A549 (cell line): ENCODE measurements around the gene CIBAR2.

Source experiments
- BHLHE40 ChIP-seq: IDR thresholded peaks from 2 replicates; pipeline ENCODE4 v1.6.1; 2012; ENCODE audit warnings: low read depth, low read length, inconsistent platforms
- EP300 ChIP-seq, 2 experiments: fragments of >200 bp; sonication (Bioruptor Twin); formaldehyde crosslinking; IDR thresholded peaks; 2 replicates in 1 of 2; 3 replicates in 1 of 2; pipeline ENCODE4 v1.6.1; 2016 to 2017
- HOXB5 ChIP-seq: fragments of 250-450 bp; sonication (Bioruptor Pico); IDR thresholded peaks from 2 replicates; pipeline ENCODE4 v1.5.0; 2020; ENCODE audit warnings: mild to moderate bottlenecking, moderate library complexity
- JUNB ChIP-seq: fragments of >200 bp; sonication (Bioruptor Twin); formaldehyde crosslinking; IDR thresholded peaks from 2 replicates; pipeline ENCODE4 v1.6.1; 2016
- MAFK ChIP-seq: fragments of 450-650 bp; IDR thresholded peaks from 2 replicates; pipeline ENCODE4 v1.6.1; 2014; ENCODE audit not compliant: partially characterized antibody
- NR3C1 ChIP-seq: fragments of >200 bp; sonication (Bioruptor Twin); formaldehyde crosslinking; IDR thresholded peaks from 3 replicates; pipeline ENCODE4 v1.6.1; 2017
- POLR2A ChIP-seq: IDR thresholded peaks from 2 replicates; pipeline ENCODE4 v1.6.1; 2012; ENCODE audit warnings: mild to moderate bottlenecking, low read length
- RAD21 ChIP-seq, 2 experiments: fragments of >200 bp in 1 of 2; sonication (Bioruptor Twin) in 1 of 2; formaldehyde crosslinking in 1 of 2; IDR thresholded peaks in 1 of 2; conservative IDR thresholded peaks in 1 of 2; 2 replicates in 1 of 2; 3 replicates in 1 of 2; pipeline ENCODE4 v1.6.1; 2012 to 2018; ENCODE audit warnings: inconsistent platforms in 1 of 2
- SMC3 ChIP-seq: fragments of >200 bp; sonication (Bioruptor Twin); formaldehyde crosslinking; IDR thresholded peaks from 3 replicates; pipeline ENCODE4 v1.6.1; 2018; ENCODE audit warnings: inconsistent platforms
- SREBF2 ChIP-seq: fragments of 450-650 bp; IDR thresholded peaks from 2 replicates; pipeline ENCODE4 v1.6.1; 2014; ENCODE audit warnings: mild to moderate bottlenecking, moderate library complexity
- ZFP36 ChIP-seq: fragments of 450-650 bp; IDR thresholded peaks from 2 replicates; pipeline ENCODE4 v1.6.1; 2014; ENCODE audit warnings: borderline replicate concordance; ENCODE audit not compliant: partially characterized antibody
- TF ChIP-seq, protein P1 (sequence below): fragments of >200 bp; sonication (Bioruptor Twin); formaldehyde crosslinking; IDR thresholded peaks from 3 replicates; pipeline ENCODE4 v1.5.1; 2016
- TF ChIP-seq, protein P2 (sequence below): IDR thresholded peaks from 2 replicates; pipeline ENCODE4 v1.6.1; 2012
- TF ChIP-seq, protein P3 (sequence below): fragments of >200 bp; sonication (Bioruptor Twin); formaldehyde crosslinking; IDR thresholded peaks from 3 replicates; pipeline ENCODE4 v1.6.1; 2016

DNA sequence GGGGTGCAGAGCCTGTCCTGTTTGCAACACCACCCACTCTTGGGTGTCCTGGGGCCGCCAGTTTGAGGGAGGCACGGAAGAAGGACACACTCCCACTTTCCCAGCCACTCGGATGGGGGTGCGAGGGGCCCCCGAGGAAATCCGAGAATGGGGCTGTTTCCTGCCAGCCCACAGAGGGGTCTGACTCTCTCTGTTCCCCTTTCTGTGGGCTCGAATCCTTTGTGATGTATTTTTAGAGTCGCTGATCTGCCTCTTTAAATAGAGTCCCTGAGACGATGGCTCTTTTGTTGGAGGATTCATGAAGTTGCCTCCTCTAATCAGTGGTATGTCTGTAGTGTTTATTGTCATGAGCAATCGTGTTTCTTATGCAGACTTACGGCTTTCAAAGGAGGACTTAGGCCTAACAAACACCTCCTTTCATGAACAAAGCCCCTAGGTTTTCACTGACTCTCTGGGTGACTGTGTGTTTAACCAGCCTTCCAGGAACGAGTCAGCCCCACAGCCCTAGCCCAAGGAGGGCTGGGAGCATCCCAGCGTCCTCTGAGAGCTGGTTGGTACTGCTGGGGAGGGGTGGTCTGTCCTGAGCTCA lies 29.1 kb downstream of the CIBAR2 start:
- TF ChIP-seq, protein P1, sequence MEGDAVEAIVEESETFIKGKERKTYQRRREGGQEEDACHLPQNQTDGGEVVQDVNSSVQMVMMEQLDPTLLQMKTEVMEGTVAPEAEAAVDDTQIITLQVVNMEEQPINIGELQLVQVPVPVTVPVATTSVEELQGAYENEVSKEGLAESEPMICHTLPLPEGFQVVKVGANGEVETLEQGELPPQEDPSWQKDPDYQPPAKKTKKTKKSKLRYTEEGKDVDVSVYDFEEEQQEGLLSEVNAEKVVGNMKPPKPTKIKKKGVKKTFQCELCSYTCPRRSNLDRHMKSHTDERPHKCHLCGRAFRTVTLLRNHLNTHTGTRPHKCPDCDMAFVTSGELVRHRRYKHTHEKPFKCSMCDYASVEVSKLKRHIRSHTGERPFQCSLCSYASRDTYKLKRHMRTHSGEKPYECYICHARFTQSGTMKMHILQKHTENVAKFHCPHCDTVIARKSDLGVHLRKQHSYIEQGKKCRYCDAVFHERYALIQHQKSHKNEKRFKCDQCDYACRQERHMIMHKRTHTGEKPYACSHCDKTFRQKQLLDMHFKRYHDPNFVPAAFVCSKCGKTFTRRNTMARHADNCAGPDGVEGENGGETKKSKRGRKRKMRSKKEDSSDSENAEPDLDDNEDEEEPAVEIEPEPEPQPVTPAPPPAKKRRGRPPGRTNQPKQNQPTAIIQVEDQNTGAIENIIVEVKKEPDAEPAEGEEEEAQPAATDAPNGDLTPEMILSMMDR, result no peak
- TF ChIP-seq POLR2A, result no peak
- no peak for TF ChIP-seq HOXB5
- TF ChIP-seq, protein P2, sequence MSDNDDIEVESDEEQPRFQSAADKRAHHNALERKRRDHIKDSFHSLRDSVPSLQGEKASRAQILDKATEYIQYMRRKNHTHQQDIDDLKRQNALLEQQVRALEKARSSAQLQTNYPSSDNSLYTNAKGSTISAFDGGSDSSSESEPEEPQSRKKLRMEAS, result no peak
- no peak for TF ChIP-seq SMC3
- no peak for TF ChIP-seq ZFP36
- TF ChIP-seq, protein P3, sequence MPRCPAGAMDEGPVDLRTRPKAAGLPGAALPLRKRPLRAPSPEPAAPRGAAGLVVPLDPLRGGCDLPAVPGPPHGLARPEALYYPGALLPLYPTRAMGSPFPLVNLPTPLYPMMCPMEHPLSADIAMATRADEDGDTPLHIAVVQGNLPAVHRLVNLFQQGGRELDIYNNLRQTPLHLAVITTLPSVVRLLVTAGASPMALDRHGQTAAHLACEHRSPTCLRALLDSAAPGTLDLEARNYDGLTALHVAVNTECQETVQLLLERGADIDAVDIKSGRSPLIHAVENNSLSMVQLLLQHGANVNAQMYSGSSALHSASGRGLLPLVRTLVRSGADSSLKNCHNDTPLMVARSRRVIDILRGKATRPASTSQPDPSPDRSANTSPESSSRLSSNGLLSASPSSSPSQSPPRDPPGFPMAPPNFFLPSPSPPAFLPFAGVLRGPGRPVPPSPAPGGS, result no peak
- TF ChIP-seq MAFK, result no peak
- no peak for TF ChIP-seq JUNB
- TF ChIP-seq NR3C1, result no peak
- no peak for TF ChIP-seq EP300 (IDR thresholded peaks at IDR 0.05)
- no peak for TF ChIP-seq RAD21 (conservative IDR thresholded peaks at IDR 0.05 in 1 of 2, IDR thresholded peaks at IDR 0.05 in 1 of 2)
- TF ChIP-seq BHLHE40, result no peak
- TF ChIP-seq SREBF2, result no peak
